ENCODE results near the gene PKLR. TPM values are rescaled to one million over a fixed set of nuclear protein-coding genes. Genes with fewer than 3 reads are reported as not detected.

PKLR gene
- total and polyA plus RNA-seq, 2 donors (not counting 3 experiments of a cell fraction or from before 2014, with no cell fraction given): not detected

GRCh38 chr1:155242805-155243358, 58.4 kb downstream of the PKLR start:
- Histone ChIP-seq H3K79me2 (ENCODE audit: control insufficient read depth, insufficient read depth, low read length) (peaks cover 7% of the 10 kb centered on the region), H3K9ac (replicated peaks; ENCODE audit: extremely low read depth, insufficient read depth, low read length) (no peak overlapping the region), H3K4me1 (ENCODE audit: control insufficient read depth, extremely low read depth, insufficient read depth, low read length) (peaks cover 16% of the 10 kb centered on the region), H3K4me3 (replicated peaks in 1 of 3; ENCODE audit: insufficient read depth in 1 of 3, low read depth in 1 of 3, low read length in 3 of 3) (peak overlapping the region in 2 of 3 experiments; percentile 48 to 61), H3K9me3 (replicated peaks; ENCODE audit: control insufficient read depth, insufficient read depth, low read length) (no peaks in the 10 kb centered on the region), H4K20me1 (replicated peaks; ENCODE audit: control insufficient read depth, extremely low read depth, insufficient read depth, low read length) (no peaks in the 10 kb centered on the region), H3K27me3 (ENCODE audit: control insufficient read depth in 2 of 2, insufficient read depth in 2 of 2, low read length in 2 of 2) (no peaks in the 10 kb centered on the region), H3K9me1 (replicated peaks; ENCODE audit: control insufficient read depth, extremely low read depth, insufficient read depth, low read length) (no peaks in the 10 kb centered on the region), H3K27ac (ENCODE audit: insufficient read depth, low read depth, low read length) (no peak overlapping the region), H3K36me3 (ENCODE audit: control insufficient read depth in 2 of 2, extremely low read depth in 1 of 2, insufficient read depth in 2 of 2, low read length in 2 of 2) (peaks cover 5 to 9% of the 10 kb centered on the region in 2 experiments), H2AFZ (ENCODE audit: low read depth, low read length) (no peak overlapping the region), H3K4me2 (ENCODE audit: insufficient read depth, low read length) (peak overlapping the region; percentile 76)
- DNase-seq (ENCODE audit: low read depth, low spot score) (no peak), FAIRE-seq (peak; percentile 12)
- TF ChIP-seq JUN (IDR thresholded peaks at IDR 0.05; ENCODE audit: borderline replicate concordance, insufficient read depth, insufficient read length, low read depth) (no peak), CTCF (IDR thresholded peaks at IDR 0.05; ENCODE audit: extremely low read depth in 1 of 2, insufficient read depth in 1 of 2, low read depth in 1 of 2, low read length in 2 of 2) (no peak), FOS (IDR thresholded peaks at IDR 0.05; ENCODE audit: borderline replicate concordance, insufficient read depth, low read length) (no peak), MAX (IDR thresholded peaks at IDR 0.05; ENCODE audit: insufficient read depth, insufficient read length) (no peak), MYC (IDR thresholded peaks at IDR 0.05; ENCODE audit: low read depth, low read length) (no peak), GATA2 (IDR thresholded peaks at IDR 0.05; ENCODE audit: insufficient read depth, insufficient read length, low read depth, low read length) (no peak), EZH2 (IDR thresholded peaks at IDR 0.05; ENCODE audit: borderline replicate concordance, low read depth, low read length, severe bottlenecking) (no peak), POLR2A (IDR thresholded peaks at IDR 0.05; ENCODE audit: low read depth, low read length) (no peak), POLR2AphosphoS5 (IDR thresholded peaks at IDR 0.05; ENCODE audit: insufficient read depth, low read depth, low read length) (no peak)
- CTCF ChIA-PET: interaction anchor here (1.2 to 2.1 kb wide), 4 partner anchors 18 to 36 kb away, joined by 3 to 17 read pairs (median 4); no protein-coding TSS in a partner anchor
- intact Hi-C loops (cut with micrococcal nuclease): no loop called here
- dilution Hi-C loops (cut with MboI; ENCODE audit: extremely low pct_ligation_motif_present, low sequenced_read_pairs): no loop called here
- POLR2A ChIA-PET: no interaction called here
- no TSS peak for BruUV-seq (replicated peaks)
